ENCODE results near the gene IFNG.

The IFNG gene

DNA sequence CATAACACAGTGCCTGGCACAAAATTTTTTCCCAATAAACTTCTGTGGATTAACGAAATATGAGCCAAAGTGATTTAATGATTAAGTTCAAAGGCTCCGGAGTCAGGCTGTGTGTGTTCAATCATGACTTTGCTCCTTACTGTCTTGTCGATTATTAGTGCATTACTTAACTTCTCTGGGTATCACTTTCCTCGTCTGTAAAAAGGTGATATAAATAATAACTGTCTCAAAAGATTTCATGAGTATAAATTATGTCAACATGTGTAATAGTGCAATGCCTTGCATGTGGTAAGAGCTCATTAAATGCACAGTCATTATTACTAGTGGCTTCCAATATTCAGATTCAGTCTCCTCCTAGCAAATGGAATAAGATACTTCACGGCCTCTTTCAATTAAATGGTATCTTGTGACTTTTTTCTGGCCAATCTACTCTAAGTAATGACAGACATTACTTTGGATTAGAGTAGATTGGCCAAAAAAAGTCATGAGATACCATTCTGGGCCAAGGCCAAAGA is 6.8 kb upstream of the IFNG start:
- no peak for DNase-seq (ENCODE audit: low spot score)

DNA sequence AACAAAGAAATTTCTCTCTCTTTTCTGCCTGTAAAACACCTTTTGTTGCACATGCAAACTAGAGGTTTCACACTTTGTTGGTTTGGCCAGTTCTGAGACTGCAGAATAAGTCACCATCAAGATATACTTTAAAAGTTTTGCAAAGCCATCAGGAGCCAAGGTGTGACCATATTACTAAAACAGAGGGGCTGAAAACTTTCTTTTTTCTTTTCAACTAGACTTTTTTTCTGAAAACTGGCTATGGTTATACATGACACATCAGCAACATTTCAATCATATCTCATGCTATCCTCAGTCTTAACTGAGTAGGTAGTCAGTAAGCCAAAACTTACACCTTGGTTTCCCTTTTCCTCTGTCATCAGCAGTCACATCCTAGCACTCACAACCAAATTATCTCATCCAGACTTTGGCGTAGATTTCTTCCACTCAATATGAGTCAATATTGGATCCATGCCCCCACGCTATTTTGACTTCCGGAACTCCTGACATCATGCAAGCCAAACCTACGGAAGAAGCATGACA is 4.1 kb upstream of the IFNG start:
- no peak for DNase-seq (ENCODE audit: low spot score)

GRCh38 chr12:68162374-68162773 is 2.8 kb upstream of the IFNG start:
- DNase-seq (ENCODE audit: low spot score): no peak

- peak; percentile 14 for DNase-seq (ENCODE audit: low spot score)
Observed at GRCh38 chr12:68158432-68158831, 1.1 kb downstream of the IFNG start.

DNA sequence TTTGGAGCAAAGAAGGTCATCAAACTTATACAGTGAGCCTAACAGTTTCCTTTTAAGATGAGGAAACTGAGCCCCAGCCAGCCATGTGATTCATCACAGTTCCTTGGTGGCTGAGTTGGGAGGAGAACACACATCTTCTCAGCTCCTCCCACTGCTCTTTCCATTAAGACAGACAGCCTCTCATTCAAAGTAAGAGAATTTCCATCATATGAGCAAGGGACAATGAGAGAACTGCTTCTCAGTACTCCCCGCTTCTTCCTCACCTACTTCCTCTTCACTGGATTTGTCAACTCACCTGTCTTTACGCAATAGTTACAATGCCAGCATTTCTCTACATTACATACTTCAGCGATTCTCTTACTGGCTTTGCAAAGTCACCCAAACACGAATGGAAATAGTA is 2.2 kb downstream of the IFNG start:
- no peak for DNase-seq (ENCODE audit: low spot score)

GRCh38 chr12:68156636-68157035 is 2.9 kb downstream of the IFNG start:
- DNase-seq (ENCODE audit: low spot score): no peak

DNA sequence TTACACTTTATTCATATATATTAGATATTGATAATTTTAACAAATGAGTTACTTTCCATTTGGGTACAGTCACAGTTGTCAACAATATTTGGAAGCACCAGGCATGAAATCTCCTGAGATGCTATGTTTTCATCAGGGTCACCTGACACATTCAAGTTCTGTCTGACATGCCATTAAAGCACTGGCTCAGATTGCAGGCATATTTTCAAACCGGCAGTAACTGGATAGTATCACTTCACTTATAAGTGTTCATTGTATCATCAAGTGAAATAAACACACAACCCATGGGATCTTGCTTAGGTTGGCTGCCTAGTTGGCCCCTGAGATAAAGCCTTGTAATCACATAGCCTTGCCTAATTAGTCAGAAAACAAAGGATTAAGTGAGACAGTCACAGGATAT is 4.8 kb downstream of the IFNG start:
- no peak for DNase-seq (ENCODE audit: low spot score)

DNA sequence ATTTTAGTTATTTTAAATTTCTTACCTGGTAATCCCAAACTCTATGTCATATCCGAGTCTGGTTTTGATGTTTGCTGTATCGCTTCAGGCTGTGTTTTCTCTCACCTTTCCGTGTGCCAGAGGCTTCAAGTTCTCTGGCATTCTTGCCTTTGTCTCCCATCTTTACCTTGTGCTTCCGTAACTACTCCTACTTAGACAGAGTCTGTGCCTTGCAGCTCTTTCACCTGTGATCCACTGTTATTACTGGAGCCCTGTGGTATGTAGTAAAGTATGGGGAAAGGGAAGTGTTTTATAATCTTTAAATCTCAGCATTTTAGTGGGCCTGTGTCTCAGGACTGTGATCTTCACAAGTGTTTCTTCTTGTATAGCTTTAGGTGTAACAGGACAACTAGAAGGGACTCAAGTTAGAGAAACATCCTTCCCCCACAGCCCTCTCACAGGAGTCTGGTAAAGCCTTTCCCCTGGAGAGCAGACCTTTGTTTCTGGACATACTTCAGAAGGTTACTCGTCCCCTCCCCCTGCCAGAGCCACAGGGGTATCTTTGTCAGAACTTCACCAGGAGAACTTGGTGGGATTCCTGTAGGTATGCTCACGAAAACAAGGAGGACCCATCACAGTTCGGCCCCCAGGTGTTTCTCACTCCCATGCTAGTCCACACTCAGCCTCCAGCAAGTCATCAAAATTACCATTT is 11.1 kb downstream of the IFNG start:
- DNase-seq (ENCODE audit: low spot score): no peak

GRCh38 chr12:68140556-68140955 is 19.0 kb downstream of the IFNG start:
- DNase-seq (ENCODE audit: low spot score): no peak

GRCh38 chr12:68139941-68140340 is 19.6 kb downstream of the IFNG start:
- no peak for DNase-seq (ENCODE audit: low spot score)

DNA sequence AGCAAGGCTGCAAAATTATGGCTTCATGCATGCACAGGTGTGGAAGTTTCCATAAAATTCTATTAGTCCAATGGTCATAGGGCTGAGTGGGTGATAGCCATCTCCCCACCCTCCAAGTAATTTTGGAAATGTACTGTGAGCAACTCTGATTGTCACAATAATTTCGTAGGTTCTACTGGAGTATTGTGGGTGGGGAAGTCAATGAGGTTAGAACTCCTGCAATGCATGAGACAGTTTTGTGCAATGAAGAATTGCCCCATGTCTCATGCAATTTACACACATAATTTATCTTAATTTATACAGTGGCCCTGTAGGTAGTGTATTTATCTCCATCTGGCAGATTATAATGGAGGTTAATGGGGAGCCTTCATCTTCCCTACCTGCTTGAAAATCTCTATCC is 20.5 kb downstream of the IFNG start:
- DNase-seq (ENCODE audit: low spot score): no peak

- DNase-seq (ENCODE audit: low spot score): no peak
Observed at GRCh38 chr12:68138480-68138879, 21.1 kb downstream of the IFNG start.

DNA sequence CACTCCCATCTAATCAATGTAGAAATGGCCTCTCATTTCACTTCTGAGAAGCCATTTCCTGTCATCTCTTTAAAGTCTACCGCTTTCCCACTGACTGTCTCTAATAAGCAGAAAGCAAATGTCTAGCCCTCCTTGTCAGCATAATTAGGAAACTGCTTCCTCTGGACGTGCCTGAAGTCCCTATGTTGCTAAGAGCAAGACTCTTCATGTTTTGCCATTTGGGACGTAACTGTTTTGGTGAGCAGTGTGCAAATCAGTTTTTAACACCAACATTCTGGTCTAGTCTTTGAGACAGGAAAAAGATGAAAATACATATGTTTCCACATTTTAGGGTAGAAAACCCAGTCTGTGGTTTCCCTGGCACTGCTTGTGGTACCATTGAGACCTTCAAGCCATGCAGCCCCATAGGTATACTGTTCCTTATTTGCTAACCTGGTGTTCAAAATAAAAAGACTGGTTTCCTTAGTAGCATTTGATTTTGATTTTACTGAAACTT is 22.2 kb downstream of the IFNG start:
- DNase-seq (ENCODE audit: low spot score): no peak

DNA sequence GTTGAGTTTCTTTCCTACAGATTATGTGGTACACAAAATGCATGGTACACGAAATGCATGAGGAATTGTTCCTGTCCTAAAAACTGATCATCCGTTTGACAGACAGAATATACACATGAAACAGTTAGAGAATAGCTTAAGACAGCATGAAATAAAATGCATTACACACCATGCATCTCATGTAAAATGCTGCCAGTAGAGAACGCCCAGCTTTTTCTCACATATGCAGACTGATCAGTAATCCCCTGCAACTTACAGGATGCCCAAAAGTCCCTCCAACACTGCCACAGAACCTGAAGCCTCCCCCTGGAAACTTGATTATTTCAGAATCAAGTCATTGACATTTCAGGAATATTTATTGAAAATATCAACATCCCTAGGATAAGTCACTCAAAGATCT is 24.0 kb downstream of the IFNG start:
- no peak for DNase-seq (ENCODE audit: low spot score)

DNA sequence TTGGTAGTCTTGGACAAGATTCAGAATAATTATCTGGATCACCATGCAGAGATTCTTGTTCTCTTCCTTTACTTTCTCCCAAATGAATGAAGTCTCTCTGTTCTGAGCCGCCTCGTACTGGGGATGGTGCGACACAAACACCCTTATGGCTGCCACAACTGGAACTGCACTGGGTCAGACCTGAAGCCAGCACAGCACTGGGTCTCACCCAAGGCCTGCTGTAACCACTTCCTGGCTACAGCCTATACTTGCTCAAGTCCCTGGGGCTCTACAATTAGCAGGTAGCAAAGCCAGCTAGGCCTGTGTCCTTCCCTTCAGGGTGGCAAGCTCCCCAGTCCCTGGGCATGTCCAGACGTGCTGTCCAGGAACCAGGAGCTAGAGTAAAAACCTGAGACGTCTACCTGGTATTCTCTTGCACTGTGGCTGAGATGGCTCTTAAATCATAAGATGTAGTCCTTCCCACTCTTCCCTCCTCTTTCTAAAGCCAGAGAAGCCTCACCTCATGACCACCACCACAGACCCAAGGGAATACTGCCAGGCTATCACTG is 27.6 kb downstream of the IFNG start:
- no peak for DNase-seq (ENCODE audit: low spot score)

DNA sequence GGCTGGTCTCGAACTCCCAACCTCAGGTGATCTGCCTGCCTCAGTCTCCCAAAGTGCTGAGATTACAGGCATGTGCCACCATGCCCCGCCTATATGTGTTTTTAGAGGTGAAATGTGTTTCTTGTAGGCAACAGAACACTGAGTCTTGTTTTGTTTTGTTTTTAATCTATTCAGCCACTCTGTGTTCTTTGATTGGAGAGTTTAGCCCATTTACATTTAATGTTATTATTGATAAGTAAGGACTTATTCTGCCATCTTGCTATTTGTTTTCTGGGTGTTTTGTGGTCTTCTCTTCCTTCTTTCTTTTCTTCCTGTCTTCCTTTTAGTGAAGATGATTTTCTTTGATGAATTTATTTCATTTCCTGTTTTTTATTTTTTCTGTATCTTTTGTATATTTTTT is 29.6 kb downstream of the IFNG start:
- DNase-seq (ENCODE audit: low spot score): no peak

GRCh38 chr12:68122236-68122920 is 37.2 kb downstream of the IFNG start:
- no peak for DNase-seq (ENCODE audit: low spot score)

- DNase-seq (ENCODE audit: low spot score): no peak
Observed at GRCh38 chr12:68121143-68121542, 38.4 kb downstream of the IFNG start.

GRCh38 chr12:68119724-68120211 is 39.8 kb downstream of the IFNG start:
- no peak for DNase-seq (ENCODE audit: low spot score)

DNA sequence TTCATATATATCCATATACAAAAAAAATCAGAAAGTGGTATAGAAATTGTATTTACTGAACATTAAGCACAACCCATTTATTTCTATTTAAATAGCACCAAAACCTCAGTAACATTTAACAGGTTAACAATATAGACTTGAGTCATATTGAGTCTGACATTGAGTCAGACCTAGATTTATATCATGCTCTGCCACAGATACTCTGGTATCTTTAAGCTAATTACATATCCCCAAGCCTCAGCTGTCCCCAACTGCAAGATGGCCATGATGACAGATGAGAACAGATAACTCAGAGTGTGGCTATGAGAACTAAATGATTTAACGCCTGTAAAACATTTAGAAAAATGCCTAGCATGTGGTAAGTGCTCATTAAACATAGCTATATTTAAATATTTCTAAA is 40.3 kb downstream of the IFNG start:
- DNase-seq (ENCODE audit: low spot score): no peak

DNA sequence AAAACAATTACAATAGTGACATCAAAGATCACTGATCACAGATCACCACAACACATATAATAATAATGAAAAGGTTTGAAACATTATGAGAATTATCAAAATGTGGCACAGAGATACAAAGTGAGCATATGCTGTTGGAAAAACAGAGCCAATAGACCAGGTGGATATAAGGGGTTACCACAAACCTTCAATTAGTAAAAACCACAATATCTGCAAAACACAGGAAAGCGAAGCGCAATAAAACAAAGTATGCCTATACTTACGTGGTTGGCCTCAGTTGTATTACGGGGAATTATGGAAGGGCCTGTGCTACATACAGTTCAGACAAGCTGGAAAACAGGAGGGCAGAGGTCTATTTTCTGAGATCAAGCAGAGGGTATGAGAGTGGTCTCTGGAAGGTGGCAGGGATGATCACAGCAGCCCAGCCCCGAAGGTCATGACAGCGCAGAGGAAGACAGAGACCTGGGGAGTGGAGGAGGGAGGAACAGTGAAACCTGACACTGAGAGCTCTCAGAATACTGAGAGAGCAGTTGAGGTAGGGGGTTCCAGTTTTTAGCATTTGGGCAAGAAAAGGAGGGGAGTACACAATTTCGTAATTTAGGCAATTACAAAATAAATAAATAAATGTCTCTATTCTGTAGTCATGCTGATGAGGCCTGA is 41.3 kb downstream of the IFNG start:
- no peak for DNase-seq (ENCODE audit: low spot score)

DNA sequence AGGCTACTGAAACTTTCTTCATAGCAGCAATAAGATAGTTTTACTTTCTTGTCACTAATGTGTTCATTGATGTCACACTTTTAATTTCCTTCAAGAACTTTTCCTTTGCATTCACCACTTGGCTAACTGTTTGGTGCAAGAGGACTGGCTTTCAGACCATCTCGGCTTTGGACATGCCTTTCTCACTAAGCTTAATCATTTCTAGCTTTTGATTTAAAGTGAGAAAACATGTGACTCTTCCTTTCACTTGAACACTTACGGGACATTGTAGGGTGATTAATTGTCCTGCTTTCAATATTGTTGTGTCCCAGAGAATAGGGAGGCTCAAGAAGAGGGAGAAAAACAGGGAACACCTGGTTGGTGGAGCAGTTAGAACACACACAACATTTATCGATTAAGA is 41.9 kb downstream of the IFNG start:
- DNase-seq (ENCODE audit: low spot score): no peak

All from SW480 (cell line).